ENCODE measurements around the gene C9.
"Not testable (repeated sequence)": the region's sequence is repeated elsewhere in the genome, so short reads cannot be mapped to it uniquely, and the experiment has no call there.

The C9 gene

GRCh38 chr5:39371367-39371635, 7.0 kb upstream of the C9 start:
- no peak for DNase-seq (ENCODE audit: low spot score)

GRCh38 chr5:39370555-39371366, 6.5 kb upstream of the C9 start:
- DNase-seq (ENCODE audit: low spot score): no peak

GRCh38 chr5:39369123-39369815, 5.0 kb upstream of the C9 start:
- no peak for DNase-seq (ENCODE audit: low spot score)

GRCh38 chr5:39368116-39368515, 3.8 kb upstream of the C9 start:
- no peak for DNase-seq (ENCODE audit: low spot score)

GRCh38 chr5:39367711-39368110, 3.4 kb upstream of the C9 start:
- no peak for DNase-seq (ENCODE audit: low spot score)

GRCh38 chr5:39363217-39363616, 1.1 kb downstream of the C9 start:
- no peak for DNase-seq (ENCODE audit: low spot score)

GRCh38 chr5:39362646-39363045, 1.6 kb downstream of the C9 start:
- DNase-seq (ENCODE audit: low spot score): no peak

- no peak for DNase-seq (ENCODE audit: low spot score)
Measured at GRCh38 chr5:39361306-39361705, 3.0 kb downstream of the C9 start.

- no peak for DNase-seq (ENCODE audit: low spot score)
Measured at GRCh38 chr5:39360471-39361111, 3.7 kb downstream of the C9 start.

- no peak for DNase-seq (ENCODE audit: low spot score)
Measured at GRCh38 chr5:39356263-39356662, 8.0 kb downstream of the C9 start.

- DNase-seq (ENCODE audit: low spot score): no peak
Measured at GRCh38 chr5:39355324-39355723, 9.0 kb downstream of the C9 start.

- no peak for DNase-seq (ENCODE audit: low spot score)
Measured at GRCh38 chr5:39353717-39354399, 10.4 kb downstream of the C9 start.

- DNase-seq (ENCODE audit: low spot score): no peak
Measured at GRCh38 chr5:39352951-39353350, 11.3 kb downstream of the C9 start.

- DNase-seq (ENCODE audit: low spot score): no peak
Measured at GRCh38 chr5:39352170-39352569, 12.1 kb downstream of the C9 start.

- no peak for DNase-seq (ENCODE audit: low spot score)
Measured at GRCh38 chr5:39349484-39349883, 14.8 kb downstream of the C9 start.

- DNase-seq (ENCODE audit: low spot score): no peak
Measured at GRCh38 chr5:39342460-39342859, 21.8 kb downstream of the C9 start.

GRCh38 chr5:39341896-39342295, 22.4 kb downstream of the C9 start:
- DNase-seq (ENCODE audit: low spot score): no peak

GRCh38 chr5:39340506-39340905, 23.8 kb downstream of the C9 start:
- DNase-seq (ENCODE audit: low spot score): peak; percentile 35

- DNase-seq (ENCODE audit: low spot score): no peak
Measured at GRCh38 chr5:39337252-39337915, 26.9 kb downstream of the C9 start.

GRCh38 chr5:39334296-39334695, 30.0 kb downstream of the C9 start:
- not testable (repeated sequence) for DNase-seq (ENCODE audit: low spot score)

GRCh38 chr5:39333104-39333503, 31.2 kb downstream of the C9 start:
- no peak for DNase-seq (ENCODE audit: low spot score)

GRCh38 chr5:39331861-39332381, 32.4 kb downstream of the C9 start:
- DNase-seq (ENCODE audit: low spot score): peak; percentile 35
